HEK293 (cell line): Measurements from ENCODE around the gene SERPINB5.

ENCODE experiments used
- BCL11A ChIP-seq: fragments of 450-650 bp; formaldehyde crosslinking; IDR thresholded peaks from 2 replicates; pipeline ENCODE4 v1.5.1; 2016; ENCODE audit warnings: low read depth, missing biosample characterization, missing genetic modification characterization
- CTCF ChIP-seq: fragments of 450-650 bp; formaldehyde crosslinking; IDR thresholded peaks from 2 replicates; pipeline ENCODE4 v1.5.1; 2016; ENCODE audit warnings: missing biosample characterization, missing genetic modification characterization
- ELK4 ChIP-seq: IDR thresholded peaks from 2 replicates; pipeline ENCODE4 v1.6.1; 2011; ENCODE audit warnings: mild to moderate bottlenecking, low read depth, low read length, borderline replicate concordance
- GFI1B ChIP-seq: fragments of 450-650 bp; formaldehyde crosslinking; IDR thresholded peaks from 2 replicates; pipeline ENCODE4 v1.5.1; 2016; ENCODE audit warnings: missing biosample characterization, missing genetic modification characterization
- MZF1 ChIP-seq: fragments of 450-650 bp; formaldehyde crosslinking; IDR thresholded peaks from 2 replicates; pipeline ENCODE4 v1.5.1; 2017; ENCODE audit warnings: missing biosample characterization, missing genetic modification characterization, borderline replicate concordance
- TSHZ1 ChIP-seq: fragments of 450-650 bp; formaldehyde crosslinking; IDR thresholded peaks from 2 replicates; pipeline ENCODE4 v1.5.1; 2016; ENCODE audit warnings: missing biosample characterization, missing genetic modification characterization, borderline replicate concordance
- ZBTB21 ChIP-seq: fragments of 450-650 bp; formaldehyde crosslinking; IDR thresholded peaks from 2 replicates; pipeline ENCODE4 v1.5.1; 2017; ENCODE audit warnings: missing biosample characterization, missing genetic modification characterization
- ZBTB7A ChIP-seq: fragments of 450-650 bp; formaldehyde crosslinking; IDR thresholded peaks from 2 replicates; pipeline ENCODE4 v1.5.1; 2016; ENCODE audit warnings: low read depth, missing biosample characterization, missing genetic modification characterization
- ZNF146 ChIP-seq: fragments of 450-650 bp; formaldehyde crosslinking; IDR thresholded peaks from 2 replicates; pipeline ENCODE4 v1.5.1; 2016; ENCODE audit warnings: missing biosample characterization, missing genetic modification characterization
- ZNF48 ChIP-seq: fragments of 450-650 bp; formaldehyde crosslinking; IDR thresholded peaks from 2 replicates; pipeline ENCODE4 v1.5.1; 2016; ENCODE audit warnings: missing biosample characterization, missing genetic modification characterization
- ZNF670 ChIP-seq: fragments of 450-650 bp; formaldehyde crosslinking; IDR thresholded peaks from 2 replicates; pipeline ENCODE4 v1.5.1; 2016; ENCODE audit warnings: missing biosample characterization, missing genetic modification characterization, low read depth
- ZNF785 ChIP-seq: fragments of 450-650 bp; formaldehyde crosslinking; IDR thresholded peaks from 2 replicates; pipeline ENCODE4 v1.5.1; 2016; ENCODE audit warnings: missing biosample characterization, missing genetic modification characterization
- TF ChIP-seq, protein P1 (sequence below): fragments of 450-650 bp; formaldehyde crosslinking; IDR thresholded peaks from 2 replicates; pipeline ENCODE4 v1.5.1; 2016; ENCODE audit warnings: missing biosample characterization, missing genetic modification characterization
- TF ChIP-seq, protein P2 (sequence below): fragments of 450-650 bp; formaldehyde crosslinking; IDR thresholded peaks from 2 replicates; pipeline ENCODE4 v1.5.1; 2016; ENCODE audit warnings: missing biosample characterization, missing genetic modification characterization

- TF ChIP-seq ZBTB21 (tag by site-specific recombination) (no peak), BCL11A (tag by site-specific recombination) (no peak), CTCF (tag by site-specific recombination) (no peak), ZNF670 (tag by site-specific recombination) (no peak), ZNF48 (tag by site-specific recombination) (no peak), ZNF146 (tag by site-specific recombination) (no peak), ELK4 (no peak), GFI1B (tag by site-specific recombination) (no peak), ZNF785 (no peak), TSHZ1 (tag by site-specific recombination) (no peak), ZBTB7A (tag by site-specific recombination) (no peak), MZF1 (tag by site-specific recombination) (no peak)
- TF ChIP-seq, protein P1, sequence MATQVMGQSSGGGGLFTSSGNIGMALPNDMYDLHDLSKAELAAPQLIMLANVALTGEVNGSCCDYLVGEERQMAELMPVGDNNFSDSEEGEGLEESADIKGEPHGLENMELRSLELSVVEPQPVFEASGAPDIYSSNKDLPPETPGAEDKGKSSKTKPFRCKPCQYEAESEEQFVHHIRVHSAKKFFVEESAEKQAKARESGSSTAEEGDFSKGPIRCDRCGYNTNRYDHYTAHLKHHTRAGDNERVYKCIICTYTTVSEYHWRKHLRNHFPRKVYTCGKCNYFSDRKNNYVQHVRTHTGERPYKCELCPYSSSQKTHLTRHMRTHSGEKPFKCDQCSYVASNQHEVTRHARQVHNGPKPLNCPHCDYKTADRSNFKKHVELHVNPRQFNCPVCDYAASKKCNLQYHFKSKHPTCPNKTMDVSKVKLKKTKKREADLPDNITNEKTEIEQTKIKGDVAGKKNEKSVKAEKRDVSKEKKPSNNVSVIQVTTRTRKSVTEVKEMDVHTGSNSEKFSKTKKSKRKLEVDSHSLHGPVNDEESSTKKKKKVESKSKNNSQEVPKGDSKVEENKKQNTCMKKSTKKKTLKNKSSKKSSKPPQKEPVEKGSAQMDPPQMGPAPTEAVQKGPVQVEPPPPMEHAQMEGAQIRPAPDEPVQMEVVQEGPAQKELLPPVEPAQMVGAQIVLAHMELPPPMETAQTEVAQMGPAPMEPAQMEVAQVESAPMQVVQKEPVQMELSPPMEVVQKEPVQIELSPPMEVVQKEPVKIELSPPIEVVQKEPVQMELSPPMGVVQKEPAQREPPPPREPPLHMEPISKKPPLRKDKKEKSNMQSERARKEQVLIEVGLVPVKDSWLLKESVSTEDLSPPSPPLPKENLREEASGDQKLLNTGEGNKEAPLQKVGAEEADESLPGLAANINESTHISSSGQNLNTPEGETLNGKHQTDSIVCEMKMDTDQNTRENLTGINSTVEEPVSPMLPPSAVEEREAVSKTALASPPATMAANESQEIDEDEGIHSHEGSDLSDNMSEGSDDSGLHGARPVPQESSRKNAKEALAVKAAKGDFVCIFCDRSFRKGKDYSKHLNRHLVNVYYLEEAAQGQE, result no peak
- TF ChIP-seq, protein P2, sequence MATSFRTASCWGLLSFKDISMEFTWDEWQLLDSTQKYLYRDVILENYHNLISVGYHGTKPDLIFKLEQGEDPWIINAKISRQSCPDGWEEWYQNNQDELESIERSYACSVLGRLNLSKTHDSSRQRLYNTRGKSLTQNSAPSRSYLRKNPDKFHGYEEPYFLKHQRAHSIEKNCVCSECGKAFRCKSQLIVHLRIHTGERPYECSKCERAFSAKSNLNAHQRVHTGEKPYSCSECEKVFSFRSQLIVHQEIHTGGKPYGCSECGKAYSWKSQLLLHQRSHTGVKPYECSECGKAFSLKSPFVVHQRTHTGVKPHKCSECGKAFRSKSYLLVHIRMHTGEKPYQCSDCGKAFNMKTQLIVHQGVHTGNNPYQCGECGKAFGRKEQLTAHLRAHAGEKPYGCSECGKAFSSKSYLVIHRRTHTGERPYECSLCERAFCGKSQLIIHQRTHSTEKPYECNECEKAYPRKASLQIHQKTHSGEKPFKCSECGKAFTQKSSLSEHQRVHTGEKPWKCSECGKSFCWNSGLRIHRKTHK, result no peak
Measured at GRCh38 chr18:63477968-63478367, 1.2 kb downstream of the SERPINB5 start.
